Left forelimb (tissue), 1 donor: ENCODE measurements around the gene LCE3D.
"Not testable (repeated sequence)": the region's sequence is repeated elsewhere in the genome, so short reads cannot be mapped to it uniquely, and the experiment has no call there.

ENCODE experiments used
- DNase-seq: peaks from one replicate; pipeline ENCODE4 v3.0.0-alpha.2; 2018; ENCODE audit warnings: low spot score

The LCE3D gene, protein sequence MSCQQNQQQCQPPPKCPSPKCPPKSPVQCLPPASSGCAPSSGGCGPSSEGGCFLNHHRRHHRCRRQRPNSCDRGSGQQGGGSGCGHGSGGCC

DNA sequence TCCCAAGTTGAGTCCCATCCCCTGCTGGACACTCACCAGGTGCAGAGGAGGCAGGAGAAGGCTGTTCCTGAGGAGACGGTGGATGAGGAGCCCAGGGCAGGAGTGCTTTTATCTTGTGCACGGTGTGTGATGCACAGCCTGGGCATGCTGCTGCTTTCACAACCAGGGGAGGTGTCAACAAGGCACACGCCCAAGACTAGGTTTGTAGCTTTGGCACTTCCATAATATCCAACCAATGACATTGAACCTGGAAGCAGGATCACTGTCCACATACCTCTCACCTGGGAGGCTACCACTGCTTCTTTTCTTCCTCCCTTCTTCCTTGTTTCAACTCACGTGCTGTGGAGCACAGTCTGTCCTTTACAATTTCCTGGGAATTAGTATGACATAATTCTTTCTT is at the start of gene LCE3D:
LCE3D (minus strand) TSS at position 84 of the 400 bp plus-strand sequence. CDS start 580 bp downstream, outside the sequence.
- DNase-seq, result no peak

DNA sequence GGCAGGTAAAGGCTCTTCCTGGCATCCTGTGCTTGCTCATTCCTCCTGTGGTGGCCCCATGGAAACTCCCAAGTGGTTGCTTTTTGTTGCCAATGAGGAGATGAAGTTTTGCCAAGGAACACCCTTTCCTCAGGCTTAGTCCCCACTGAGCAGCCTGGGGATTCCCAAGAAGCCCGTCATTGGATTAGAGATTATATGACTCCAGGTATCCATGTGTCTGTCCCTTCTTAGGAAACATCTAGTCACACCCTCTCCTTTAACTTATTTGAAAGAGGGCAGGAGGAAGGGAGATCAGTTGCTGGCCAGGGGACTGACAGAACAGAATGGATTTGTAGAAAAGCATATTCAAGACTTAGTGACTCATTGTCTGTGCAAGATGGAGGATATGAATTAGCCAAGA is 46.4 kb upstream of the LCE3D start:
- DNase-seq, result no peak

DNA sequence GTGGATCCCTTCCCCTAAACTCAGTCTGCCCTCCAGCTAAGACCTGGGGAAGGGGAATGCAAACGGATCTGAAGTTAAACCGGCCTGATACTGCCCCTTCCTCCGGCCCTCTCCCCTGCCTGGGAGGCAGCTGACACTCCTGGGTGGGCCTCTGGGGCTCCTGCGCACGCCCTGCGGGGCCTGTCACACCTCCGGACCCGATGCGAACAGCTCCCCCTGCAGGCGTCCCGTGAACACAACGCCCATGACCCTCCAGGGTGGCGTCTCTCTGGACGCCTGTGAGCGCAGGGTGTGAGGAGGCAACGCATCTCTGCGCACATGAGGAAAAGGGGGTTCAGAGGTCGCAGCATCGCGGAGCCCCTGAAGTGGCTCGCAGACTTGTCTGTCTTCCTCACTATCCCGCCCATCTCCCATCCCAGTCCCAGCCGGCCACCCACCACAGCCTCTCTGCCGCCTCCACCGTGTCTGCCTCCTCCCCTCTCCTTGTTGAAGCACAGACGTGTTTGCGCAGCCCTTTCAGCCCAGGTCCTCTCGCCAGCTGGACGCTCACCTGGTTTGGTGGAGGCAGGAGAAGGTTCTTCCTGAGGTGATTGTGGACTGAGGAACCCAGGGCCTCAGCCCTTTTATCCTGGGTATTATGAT is 43.0 kb upstream of the LCE3D start:
- DNase-seq, result no peak

DNA sequence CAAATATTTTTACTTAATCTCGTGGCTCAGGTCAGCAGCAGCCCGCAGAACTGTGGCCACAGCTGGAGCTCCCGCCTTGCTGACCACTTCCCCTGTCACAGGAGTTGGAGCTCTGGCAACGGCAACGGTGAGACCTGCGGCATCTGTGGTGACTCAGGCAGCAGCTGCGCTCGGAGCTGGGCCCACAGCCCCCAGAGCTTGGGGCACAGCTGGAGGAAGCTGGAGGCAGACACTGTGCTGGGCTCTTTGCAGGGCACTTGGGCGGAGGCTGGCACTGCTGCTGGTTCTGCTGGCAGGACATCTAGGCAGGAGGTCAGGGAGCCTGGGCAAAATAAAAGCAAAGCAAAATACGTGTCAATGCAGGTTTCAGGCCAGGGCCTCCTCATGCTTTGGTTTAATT is 42.5 kb upstream of the LCE3D start, which contains the start of gene LCE3A:
LCE3A (minus strand) TSS at position 301 of the 400 bp plus-strand sequence; CDS start at position 301, 0 bp downstream.
- no peak for DNase-seq

DNA sequence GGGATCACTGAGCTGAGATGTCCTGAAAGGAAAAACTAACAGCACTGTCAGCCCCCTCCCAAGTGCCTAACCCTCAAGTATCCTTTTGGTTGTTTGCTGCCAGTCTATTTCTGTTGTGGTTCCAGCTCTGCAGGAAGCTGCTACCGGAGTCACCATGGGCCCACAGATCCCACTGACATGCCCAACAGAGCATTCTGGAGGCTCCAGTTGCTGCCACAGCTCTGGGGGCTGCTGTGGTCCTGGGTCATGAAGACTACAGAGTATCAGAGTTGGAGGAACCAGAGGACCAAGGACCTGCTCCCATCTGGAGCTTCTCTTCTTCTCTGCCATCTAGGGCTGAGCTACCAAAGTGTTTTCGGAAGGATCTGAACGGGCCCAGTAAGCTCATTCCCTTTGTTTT is 41.7 kb upstream of the LCE3D start:
- no peak for DNase-seq

DNA sequence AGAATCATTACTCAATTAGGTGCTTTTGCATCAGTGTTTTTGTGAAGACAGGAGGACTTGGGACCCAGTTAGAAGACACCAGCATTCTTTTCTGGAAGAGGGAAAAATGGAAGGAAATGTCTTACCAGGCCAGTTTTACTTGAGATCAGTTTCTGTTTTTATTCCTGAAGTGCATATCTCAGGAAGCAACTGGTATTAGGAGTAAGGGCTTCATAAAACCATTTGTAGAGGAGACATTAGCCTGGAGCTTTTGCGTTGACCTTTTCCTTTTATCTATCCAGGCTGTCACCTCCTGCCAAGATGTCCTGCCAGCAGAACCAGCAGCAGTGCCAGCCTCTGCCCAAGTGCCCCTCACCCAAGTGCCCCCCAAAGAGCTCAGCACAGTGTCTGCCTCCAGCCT is 33.2 kb upstream of the LCE3D start, which contains the start of gene LCE3B:
LCE3B (plus strand) TSS at position 301 of the 400 bp plus-strand sequence; CDS start at position 301, 0 bp downstream.
- DNase-seq, result no peak

DNA sequence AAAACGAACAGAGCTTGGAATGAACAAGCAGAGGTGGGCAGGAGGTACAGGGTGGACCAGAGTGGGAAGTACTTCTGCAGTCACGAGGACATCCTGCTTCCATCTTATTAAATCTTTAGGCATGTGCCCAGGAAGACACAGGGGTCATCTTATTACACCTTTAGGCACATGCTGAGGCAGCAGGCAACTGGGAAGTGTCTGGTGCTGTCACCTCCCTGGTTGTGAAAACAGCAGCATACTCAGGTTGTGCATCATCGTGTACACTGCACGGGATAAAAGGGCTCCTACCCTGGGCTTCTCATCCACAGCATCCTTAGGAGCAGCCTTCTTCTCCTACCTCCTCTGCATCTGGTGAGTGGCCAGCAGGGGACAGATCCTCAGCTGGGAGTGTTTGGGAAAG is 19.6 kb upstream of the LCE3D start, which contains the start of gene LCE3C:
LCE3C (plus strand) TSS at position 301 of the 400 bp plus-strand sequence. CDS start 498 bp downstream, outside the sequence.
- no peak for DNase-seq

DNA sequence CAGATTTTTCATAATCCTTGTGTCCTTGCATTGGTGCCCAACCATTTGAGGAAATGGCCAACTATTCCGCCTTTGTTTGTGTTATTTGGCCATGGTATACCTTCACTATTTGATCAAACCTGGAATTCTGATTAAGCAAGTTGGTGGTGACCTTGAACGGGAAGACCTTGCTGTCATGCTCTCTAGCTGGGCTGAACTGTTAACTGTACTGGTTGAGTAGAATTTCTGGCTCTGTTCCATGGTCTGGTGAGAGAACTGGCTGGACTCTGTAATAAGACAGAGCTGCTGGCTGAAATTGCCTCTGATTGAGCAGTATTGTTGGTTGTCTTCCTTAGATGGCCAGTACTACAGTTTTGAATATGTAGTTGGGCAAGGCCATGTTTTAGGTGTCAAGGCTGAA is 16.7 kb upstream of the LCE3D start:
- DNase-seq, result no peak

DNA sequence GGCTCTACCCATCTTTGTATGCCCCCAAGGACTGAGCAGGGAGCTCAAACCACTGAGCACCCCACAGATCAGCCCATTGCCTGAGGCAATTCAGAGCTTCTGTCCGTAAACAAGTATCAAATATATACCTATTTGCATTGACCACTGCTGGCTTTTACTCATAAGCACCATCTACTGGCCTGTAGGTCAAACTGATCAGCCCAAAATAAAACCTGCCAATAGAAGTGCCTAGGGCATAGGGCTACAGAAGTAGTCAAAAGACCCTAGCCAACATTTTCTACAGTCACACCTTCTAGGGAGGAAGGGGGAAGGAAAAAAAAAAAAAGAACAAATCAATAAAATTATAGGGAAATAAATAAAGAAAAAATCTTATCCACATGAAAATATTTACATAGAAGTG is 5.3 kb upstream of the LCE3D start:
- DNase-seq, result no peak

DNA sequence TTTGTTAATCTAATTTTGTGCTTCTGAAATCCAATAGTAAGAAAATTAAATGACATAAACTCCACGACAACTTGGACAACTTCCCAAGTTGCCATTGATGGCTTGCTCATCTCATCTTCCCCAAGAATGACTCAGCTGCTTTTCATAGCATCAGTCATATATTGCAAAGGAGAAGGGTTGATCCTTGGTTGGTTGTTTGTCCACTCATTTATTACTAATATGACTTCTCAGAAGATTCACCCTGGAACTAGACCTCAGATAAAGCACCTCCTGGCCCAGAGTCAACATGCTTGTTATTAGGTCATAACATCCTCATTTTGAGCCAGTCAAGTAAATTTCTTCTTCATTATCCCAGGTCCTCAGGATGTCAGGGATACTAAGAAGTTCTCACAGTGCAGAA is 2.3 kb upstream of the LCE3D start:
- DNase-seq, result no peak

DNA sequence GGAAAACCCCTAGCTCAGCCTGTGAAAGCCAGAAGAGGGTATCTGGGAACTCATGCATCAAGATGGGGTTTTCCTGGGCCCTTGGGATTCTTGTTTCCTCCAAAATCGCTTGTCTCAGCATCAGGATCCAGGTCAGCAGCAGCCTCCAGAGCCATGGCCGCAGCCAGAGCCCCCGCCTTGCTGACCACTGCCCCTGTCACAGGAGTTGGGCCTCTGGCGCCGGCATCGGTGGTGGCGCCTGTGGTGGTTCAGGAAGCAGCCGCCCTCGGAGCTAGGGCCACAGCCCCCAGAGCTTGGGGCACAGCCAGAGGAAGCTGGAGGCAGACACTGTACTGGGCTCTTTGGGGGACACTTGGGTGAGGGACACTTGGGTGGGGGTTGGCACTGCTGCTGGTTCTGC is 790 bp downstream of the LCE3D start:
- not testable (repeated sequence) for DNase-seq

DNA sequence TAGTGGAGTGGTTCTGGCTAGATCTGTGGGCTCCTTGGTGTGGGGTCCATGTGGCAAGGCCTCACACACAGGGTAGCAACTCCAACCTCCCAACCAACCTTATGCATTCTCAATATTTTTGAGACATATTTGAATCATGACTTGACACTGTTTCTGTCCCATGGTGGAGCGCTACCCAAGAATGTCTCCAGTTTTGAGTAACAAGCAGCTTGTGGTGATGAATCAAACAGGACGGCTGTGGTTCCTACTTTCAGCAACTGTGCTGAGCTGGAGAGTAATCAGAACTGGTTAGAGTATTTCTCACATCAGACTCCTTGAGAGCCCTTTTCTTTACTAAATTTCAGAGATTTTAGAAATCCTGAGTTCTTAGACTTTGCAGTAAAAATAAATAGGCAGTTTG is 3.1 kb downstream of the LCE3D start:
- no peak for DNase-seq

DNA sequence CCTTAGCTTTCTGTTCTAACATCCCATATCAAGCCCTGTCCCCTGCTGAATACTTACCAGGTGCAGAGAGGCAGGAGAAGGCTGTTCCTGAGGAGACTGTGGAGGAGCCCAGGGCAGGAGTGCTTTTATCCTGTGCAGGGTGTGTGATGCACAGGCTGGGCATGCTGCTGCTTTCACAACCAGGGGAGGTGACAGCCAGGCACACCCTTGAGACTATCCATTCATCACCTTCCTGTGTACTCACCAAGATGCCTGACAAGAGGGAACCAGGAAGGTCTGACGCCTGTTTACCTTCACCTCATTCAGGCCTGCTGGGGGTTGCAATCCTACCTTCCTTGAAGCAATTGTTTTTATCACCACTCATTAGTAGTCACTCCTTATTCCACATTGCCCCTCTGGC is 13.6 kb downstream of the LCE3D start, which contains the start of gene LCE3E:
LCE3E (minus strand) TSS at position 100 of the 400 bp plus-strand sequence. CDS start 572 bp downstream, outside the sequence.
- no peak for DNase-seq

DNA sequence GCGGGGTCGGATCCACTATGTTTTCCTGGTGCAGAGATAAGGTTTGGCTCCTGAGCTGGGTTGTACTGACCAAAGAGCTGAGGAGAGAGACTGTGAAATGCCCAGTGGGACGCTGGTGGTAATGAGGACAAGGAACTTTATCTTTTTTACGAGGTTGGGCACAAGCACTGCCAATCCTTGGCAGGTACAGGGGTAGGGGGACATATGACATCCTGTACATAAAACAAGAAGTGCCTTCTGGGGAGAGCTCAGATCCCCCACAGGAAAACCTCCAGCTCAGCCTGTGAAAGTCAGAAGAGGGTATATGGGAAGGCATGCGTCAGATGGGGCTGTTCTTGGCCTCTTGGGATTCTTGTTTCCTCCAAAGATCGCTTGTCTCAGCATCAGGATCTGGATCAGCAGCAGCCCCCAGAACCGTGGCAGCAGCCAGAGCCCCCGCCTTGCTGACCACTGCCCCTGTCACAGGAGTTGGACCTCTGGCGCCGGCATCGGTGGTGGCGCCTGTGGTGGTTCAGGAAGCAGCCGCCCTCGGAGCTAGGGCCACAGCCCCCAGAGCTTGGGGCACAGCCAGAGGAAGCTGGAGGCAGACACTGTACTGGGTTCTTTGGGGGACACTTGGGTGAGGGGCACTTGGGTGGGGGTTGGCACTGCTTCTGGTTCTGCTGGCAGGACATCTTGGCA is 14.6 kb downstream of the LCE3D start:
- no peak for DNase-seq

DNA sequence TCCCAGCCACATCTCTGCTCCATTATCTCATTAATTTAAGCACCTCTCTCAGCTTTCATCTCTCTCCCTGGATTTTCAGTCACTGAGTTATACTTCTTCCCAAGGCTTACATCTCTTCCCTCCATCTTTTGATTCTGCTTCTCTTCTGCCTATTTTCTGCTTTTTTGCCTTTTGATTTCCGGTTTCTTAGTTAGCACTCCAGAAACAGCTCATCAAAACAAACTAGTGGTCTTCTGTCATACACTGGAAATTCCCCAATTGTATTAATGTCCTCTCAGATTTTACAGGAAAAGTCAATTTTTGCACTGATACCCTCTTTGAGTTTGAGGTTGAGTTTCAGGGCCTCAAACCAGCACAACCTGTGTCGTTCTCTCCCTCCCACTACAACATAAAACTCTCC is 15.2 kb downstream of the LCE3D start:
- DNase-seq, result no peak

DNA sequence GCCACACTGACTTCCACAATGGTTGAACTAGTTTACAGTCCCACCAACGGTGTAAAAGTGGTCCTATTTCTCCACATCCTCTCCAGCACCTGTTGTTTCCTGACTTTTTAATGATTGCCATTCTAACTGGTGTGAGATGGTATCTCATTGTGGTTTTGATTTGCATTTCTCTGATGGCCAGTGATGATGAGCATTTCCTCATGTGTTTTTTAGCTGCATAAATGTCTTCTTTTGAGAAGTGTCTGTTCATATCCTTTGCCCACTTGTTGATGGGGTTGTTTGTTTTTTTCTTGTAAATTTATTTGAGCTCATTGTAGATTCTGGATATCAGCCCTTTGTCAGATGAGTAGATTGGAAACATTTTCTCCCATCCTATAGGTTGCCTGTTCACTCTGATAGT is 32.0 kb downstream of the LCE3D start:
- DNase-seq, result not testable (repeated sequence)

DNA sequence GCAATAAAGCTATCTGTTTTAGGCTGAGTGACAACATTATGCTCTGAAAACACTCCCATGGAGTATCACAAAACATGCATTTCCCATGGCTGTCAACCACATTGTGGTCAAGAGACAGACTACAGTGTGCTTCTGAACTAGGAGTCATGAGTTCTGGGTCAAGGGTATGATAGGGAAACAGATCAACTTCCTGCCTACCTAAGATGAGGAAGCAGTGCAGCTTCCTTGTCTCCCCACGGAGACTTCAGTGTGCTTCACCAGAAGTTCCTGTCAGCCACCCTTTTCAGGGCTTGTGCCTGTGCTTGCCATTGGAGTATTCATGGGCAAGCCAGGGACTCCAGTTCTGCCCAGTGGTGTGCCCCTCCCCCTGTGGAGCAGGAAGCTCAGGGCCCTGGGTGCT is 33.6 kb downstream of the LCE3D start:
- no peak for DNase-seq

DNA sequence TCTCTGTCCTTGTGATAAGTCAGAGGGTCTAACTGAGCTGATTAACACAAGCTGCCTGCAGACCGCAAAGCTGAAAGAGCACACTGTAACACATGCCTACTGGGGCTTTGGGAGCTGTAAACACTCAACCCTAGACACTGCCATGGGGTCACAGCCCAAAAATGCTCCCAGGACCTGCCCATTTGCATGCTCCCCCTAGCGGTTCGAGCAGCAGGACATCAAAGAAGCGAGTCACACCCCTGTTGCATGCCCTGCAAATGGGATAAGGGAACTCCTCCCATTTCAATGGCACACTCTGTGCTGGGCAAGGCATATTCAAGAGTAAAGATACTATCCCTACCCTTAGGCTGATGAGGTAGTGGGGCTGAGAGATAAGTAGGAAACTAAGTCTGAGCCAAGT is 36.5 kb downstream of the LCE3D start:
- DNase-seq, result no peak

DNA sequence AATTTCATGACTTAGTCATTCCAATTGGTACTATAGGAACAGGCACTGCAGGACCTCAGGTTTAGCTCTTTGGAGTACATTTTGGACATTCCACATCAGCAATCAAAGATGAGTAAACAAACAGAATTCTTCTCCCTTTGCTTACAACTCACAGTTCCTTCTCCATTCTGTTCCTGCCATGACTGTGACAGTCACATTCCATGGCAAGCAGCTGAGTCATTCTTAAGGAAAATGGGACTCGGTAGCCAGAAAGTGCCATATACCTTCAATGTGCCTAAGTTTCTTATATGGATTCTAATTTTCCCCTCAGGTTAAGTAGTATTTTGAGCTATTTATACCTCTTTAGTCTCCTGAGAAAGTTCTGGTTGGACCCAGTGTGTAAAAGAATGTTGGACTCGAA is 40.4 kb downstream of the LCE3D start:
- no peak for DNase-seq

DNA sequence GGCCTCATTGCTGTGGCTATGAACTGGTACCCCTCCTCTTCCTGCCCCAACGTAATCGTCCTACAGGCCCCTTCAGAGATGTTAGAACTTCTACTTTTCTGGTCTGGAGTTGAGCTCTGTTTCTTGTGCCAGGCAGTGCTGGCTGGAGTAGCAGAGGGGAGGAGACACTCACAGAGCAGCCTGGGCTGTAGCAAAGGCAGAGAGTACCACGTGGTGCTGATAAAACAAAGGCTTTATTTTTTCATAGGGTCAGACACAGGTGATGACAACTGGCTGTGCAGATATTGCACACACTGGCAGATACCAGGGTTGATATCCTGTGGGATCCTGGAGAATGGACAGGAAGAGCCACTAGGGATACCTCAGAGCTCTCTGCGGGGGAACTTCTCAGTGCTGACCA is 42.8 kb downstream of the LCE3D start:
- DNase-seq, result no peak

DNA sequence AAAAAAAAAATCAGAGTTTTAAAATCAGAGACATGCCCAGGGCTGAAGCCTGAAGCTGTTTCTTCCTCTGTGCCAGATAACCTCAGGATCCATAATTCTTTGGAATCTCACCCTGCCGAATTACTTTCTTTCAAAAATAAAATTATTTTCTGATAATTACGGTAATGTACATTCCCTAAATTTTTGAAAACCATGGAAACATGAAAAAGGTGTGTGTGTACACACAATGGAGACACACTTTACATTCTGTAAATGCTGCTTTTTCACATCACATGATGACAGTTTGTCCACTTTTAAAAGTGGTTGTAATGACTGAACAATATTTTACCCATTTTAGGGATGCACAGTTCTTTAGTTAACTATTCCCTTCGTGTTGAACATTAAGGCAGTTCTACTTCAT is 44.5 kb downstream of the LCE3D start:
- DNase-seq, result no peak

DNA sequence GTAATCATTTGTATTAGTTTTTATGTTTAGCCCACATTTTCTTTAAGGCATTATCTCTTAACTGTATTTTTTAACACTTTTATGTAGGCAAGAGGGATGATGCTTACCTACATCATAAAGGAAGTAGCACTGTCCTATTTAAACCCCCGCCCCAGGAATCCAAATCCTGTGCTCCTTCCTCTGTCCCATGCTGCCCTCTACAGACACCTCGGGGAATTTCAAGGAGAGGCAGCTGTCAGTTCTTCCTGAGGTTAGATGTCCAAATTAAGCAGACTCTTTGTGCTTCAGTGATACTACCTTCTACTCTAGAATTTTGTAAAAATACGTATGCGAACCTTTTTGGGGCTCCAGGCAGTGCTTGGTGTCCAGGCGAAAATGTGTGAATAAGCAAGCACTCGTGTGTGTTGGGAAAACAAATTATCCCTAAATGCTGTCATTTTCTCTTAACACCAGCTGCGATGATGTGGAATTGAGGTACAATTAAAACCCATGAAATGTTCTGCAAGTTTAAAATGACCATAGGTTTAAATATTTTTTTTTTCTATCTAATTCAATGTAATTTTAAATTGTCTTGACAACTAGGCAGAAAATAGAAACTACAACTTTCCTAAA is 46.9 kb downstream of the LCE3D start:
- no peak for DNase-seq
